Ishikawa (cell line): Measurements from ENCODE around the gene ANKMY1.

Experiments
- CEBPB ChIP-seq: IDR thresholded peaks from 2 replicates; pipeline ENCODE4 v1.6.1; 2012
- CREB1 ChIP-seq: IDR thresholded peaks from 2 replicates; pipeline ENCODE4 v1.6.1; 2012; ENCODE audit warnings: low read depth
- EGR1 ChIP-seq: IDR thresholded peaks from 2 replicates; pipeline ENCODE4 v1.6.1; 2012
- EP300 ChIP-seq: IDR thresholded peaks from 2 replicates; pipeline ENCODE4 v1.6.1; 2012; ENCODE audit warnings: borderline replicate concordance
- FOXM1 ChIP-seq: IDR thresholded peaks from 2 replicates; pipeline ENCODE4 v1.6.1; 2012; ENCODE audit warnings: low read depth, borderline replicate concordance
- MAX ChIP-seq: IDR thresholded peaks from 2 replicates; pipeline ENCODE4 v1.6.1; 2012
- NFIC ChIP-seq: IDR thresholded peaks from 2 replicates; pipeline ENCODE4 v1.6.1; 2012
- RAD21 ChIP-seq: IDR thresholded peaks from 2 replicates; pipeline ENCODE4 v1.6.1; 2012; ENCODE audit warnings: low read depth
- TAF1 ChIP-seq: IDR thresholded peaks from 2 replicates; pipeline ENCODE4 v1.6.1; 2012; ENCODE audit warnings: low read depth, mild to moderate bottlenecking
- TCF12 ChIP-seq: IDR thresholded peaks from 2 replicates; pipeline ENCODE4 v1.6.1; 2012; ENCODE audit warnings: low read depth
- TEAD4 ChIP-seq: IDR thresholded peaks from 2 replicates; pipeline ENCODE4 v1.6.1; 2012
- USF1 ChIP-seq: IDR thresholded peaks from 2 replicates; pipeline ENCODE4 v1.6.1; 2012
- YY1 ChIP-seq: IDR thresholded peaks from 2 replicates; pipeline ENCODE4 v1.6.1; 2012; ENCODE audit warnings: low read depth
- ZBTB7A ChIP-seq: IDR thresholded peaks from 2 replicates; pipeline ENCODE4 v1.6.1; 2012; ENCODE audit warnings: low read depth
- TF ChIP-seq, protein P1 (sequence below): IDR thresholded peaks from 2 replicates; pipeline ENCODE4 v1.6.1; 2012; ENCODE audit warnings: low read depth, mild to moderate bottlenecking

Gene ANKMY1

DNA sequence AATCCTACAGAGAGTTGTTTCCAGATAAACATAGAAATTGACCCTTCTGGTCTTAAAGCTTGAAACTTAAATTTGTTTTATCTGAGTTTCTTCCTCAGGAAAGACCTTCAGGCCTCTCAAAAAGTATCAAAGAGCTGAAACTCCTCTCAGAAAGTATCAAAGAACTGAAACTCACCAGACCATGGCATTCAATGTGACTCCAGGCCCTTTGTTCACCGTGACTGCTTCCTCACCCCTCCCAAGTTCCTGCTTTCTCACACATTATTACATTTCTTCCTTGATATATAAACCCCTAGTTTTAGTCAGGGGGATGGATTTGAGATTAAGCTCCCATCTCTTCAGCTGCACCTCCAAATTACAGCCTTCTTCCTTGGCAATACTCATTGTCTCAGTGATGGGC is 6.0 kb downstream of the ANKMY1 start:
- no peak for TF ChIP-seq NFIC
- TF ChIP-seq EGR1: no peak
- TF ChIP-seq ZBTB7A: no peak
- no peak for TF ChIP-seq TEAD4

DNA sequence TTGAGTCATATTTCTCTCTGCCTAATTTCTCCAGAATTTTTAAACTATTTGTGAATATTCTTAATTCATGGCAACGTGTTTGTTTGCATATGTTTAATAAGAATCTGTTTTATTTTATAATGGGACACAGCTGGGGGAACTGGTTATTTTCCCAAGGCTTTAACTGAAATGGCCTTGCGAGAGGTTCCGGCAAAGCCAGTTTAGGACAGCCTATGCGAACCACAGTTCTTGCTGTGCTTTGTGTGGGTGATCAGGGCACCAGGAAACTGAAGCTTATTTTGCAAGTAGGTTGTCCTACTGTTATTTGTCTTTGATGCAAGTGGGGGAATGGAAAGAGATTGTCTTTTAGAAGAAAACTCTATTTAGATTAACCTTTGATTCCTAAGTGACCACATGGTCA is 6.5 kb downstream of the ANKMY1 start:
- TF ChIP-seq EP300 (no peak), USF1 (no peak), MAX (no peak), NFIC (no peak), RAD21 (no peak), YY1 (no peak), TAF1 (no peak), EGR1 (no peak), FOXM1 (no peak), CREB1 (no peak), TEAD4 (no peak), ZBTB7A (no peak), CEBPB (no peak), TCF12 (no peak)
- TF ChIP-seq, protein P1, sequence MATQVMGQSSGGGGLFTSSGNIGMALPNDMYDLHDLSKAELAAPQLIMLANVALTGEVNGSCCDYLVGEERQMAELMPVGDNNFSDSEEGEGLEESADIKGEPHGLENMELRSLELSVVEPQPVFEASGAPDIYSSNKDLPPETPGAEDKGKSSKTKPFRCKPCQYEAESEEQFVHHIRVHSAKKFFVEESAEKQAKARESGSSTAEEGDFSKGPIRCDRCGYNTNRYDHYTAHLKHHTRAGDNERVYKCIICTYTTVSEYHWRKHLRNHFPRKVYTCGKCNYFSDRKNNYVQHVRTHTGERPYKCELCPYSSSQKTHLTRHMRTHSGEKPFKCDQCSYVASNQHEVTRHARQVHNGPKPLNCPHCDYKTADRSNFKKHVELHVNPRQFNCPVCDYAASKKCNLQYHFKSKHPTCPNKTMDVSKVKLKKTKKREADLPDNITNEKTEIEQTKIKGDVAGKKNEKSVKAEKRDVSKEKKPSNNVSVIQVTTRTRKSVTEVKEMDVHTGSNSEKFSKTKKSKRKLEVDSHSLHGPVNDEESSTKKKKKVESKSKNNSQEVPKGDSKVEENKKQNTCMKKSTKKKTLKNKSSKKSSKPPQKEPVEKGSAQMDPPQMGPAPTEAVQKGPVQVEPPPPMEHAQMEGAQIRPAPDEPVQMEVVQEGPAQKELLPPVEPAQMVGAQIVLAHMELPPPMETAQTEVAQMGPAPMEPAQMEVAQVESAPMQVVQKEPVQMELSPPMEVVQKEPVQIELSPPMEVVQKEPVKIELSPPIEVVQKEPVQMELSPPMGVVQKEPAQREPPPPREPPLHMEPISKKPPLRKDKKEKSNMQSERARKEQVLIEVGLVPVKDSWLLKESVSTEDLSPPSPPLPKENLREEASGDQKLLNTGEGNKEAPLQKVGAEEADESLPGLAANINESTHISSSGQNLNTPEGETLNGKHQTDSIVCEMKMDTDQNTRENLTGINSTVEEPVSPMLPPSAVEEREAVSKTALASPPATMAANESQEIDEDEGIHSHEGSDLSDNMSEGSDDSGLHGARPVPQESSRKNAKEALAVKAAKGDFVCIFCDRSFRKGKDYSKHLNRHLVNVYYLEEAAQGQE: no peak

DNA sequence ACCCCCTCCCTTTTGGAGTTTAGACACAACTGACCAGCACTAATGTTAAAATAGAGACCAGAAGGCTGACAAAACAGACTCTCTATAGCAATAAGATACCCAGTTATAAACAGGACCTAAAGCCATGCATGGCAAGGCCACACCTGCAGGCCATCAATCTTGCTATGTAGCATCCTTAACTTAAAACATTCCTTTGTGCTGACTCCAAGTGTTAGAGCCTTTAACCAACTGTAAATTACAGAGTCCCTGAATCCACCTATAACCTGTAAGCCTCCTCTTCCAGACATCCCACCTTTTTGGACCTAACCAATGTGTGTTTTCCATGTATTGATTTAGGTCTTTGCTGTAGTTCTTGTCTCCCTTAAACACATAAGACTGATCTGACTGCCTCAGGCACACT is 17.9 kb downstream of the ANKMY1 start:
- no peak for TF ChIP-seq EP300
- no peak for TF ChIP-seq MAX
- TF ChIP-seq TCF12: no peak
- TF ChIP-seq NFIC: no peak
- TF ChIP-seq FOXM1: no peak
- no peak for TF ChIP-seq USF1
- TF ChIP-seq YY1: no peak
- no peak for TF ChIP-seq ZBTB7A
- TF ChIP-seq, protein P1: no peak
- TF ChIP-seq RAD21: no peak
- TF ChIP-seq TEAD4: no peak
- TF ChIP-seq CREB1: no peak
- TF ChIP-seq EGR1: no peak
- no peak for TF ChIP-seq CEBPB
- TF ChIP-seq TAF1: no peak

- TF ChIP-seq TAF1 (no peak), USF1 (no peak), TEAD4 (no peak)
Observed at GRCh38 chr2:240538031-240538780, 19.6 kb downstream of the ANKMY1 start.

- no peak for TF ChIP-seq USF1
- TF ChIP-seq FOXM1: no peak
Observed at GRCh38 chr2:240532031-240532775, 25.6 kb downstream of the ANKMY1 start.
